HuH-7.5 (cell line): ENCODE results near the gene SERINC5.
"Not testable (repeated sequence)": the region's sequence is repeated elsewhere in the genome, so short reads cannot be mapped to it uniquely, and the experiment has no call there.

Experiments
- DNase-seq: peaks from one replicate; pipeline ENCODE4 v3.0.0; 2011; ENCODE audit warnings: low spot score

SERINC5 gene

DNA sequence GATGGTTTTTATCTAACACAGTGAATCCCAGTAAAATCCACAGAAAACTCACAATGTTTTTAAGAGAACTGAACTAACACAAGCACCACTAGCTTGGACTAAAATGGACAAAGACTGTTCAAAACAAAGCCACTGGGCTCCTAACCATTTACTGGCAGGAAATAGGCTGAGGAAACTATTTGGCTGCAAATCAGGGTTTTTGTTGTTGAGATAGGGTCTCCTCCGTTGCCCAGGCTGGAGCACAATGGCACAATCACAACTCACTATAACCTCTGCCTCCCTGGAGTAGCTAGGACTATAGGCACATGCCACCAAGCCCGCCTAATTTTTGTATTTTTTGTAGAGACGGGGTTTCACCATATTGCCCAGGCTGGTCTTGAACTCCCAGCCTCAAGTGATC, 121.0 kb downstream of the SERINC5 start:
- no peak for DNase-seq

GRCh38 chr5:80129146-80129545, 126.7 kb downstream of the SERINC5 start:
- DNase-seq = no peak

GRCh38 chr5:80128141-80128540, 127.7 kb downstream of the SERINC5 start:
- no peak for DNase-seq

GRCh38 chr5:80127116-80127552, 128.7 kb downstream of the SERINC5 start:
- DNase-seq = no peak

DNA sequence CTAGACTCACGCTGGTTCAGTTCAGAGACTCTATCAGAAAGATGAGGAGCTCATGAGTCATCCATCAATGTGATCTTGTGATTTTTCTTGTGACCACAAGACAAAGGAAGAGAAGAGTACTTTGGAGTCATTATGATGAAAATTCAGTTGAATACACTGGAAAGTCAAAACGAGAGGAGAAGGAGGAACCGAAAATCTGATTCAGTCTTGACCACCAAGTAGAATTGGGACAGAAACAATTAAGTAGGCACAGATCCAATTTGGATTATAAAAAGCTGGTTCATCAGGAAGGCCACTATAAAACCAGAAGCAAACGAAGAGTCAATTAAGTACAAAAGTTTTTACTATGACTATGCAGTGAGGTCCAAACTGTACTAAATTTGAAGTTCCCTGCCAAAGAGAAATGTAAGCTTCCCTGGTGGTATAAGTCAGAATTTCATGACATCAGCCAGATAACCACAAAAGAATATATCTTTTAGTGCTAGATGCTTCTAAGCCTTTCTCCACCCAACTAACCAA, 129.8 kb downstream of the SERINC5 start:
- no peak for DNase-seq

DNA sequence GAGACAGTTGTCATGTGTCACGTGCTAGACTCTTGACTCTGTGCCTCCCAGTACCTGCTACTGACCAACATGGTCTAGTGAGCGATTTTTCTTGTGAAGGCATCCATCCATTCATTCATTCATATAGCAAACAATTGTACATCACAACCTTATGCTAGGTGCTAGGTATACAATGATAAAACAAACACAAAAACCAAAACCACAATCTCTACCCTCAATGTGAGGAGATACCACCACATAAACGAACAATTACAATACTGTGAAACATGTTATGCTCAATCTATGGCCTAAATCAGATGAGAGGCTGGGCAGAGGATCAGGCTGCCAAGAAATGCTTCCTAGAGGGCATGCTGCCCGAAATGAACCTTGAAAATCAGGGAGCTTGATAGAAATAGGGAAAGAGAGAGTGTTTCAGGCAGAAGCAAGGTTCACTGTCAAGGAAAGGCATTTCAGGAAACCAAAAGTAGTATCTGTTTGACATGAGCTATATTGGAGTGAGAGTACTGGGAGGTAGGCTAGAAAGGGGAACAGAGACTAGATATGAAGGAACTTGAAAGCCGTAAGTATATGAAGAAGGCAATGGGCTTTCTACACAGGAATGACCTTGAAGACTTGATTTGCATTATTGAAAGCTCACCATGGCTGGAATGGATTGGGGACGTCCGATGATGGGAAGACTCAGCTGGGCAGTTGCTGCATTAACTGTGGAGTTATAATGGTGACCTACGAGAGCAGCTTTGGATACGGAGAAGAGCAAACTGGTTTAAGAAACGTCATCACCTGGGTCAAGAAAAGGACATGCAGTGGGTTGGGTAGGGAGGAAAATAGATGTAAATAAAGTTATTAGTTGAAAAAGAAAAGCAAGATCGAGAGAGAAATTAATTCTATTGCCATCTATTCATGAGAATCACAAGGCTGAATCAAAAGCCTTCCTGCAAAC, 130.6 kb downstream of the SERINC5 start:
- DNase-seq = no peak

DNA sequence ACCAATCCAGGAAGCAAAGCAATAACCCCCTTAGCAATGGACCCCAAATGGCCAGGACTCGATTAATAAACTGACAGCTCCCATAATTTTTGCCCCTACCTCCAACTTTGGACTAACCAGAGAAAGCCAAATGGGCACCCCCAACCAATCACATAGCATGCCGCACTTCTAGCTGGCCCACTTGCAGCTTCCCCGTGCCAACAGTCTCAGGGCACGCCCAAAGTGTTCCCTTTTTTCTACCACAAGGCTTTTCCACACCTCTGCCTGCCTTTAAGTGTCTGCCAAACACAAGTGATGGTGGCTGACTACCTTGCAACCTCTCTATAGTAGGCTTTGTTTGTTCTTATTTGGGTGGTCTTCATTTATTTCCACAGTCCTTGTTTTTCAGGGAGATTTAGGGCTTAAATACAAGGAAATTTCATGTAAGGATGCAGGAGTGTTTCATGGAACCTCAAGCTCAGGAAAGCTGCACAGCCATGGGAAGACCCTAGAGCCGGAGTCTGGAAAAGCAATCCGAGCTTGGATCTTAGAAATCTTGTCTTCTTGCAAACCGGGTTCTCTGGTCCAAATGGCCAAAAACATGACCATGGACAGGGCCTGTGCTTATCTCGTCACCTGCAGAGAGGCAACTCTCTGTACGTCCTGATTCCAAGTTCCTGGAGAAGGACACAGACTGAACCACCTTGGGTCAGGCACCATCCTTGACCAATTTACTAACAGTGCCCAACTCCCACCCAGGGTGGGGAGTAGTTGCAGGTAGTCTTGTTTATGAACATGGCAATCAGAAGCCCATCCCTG, 131.5 kb downstream of the SERINC5 start:
- DNase-seq = no peak

DNA sequence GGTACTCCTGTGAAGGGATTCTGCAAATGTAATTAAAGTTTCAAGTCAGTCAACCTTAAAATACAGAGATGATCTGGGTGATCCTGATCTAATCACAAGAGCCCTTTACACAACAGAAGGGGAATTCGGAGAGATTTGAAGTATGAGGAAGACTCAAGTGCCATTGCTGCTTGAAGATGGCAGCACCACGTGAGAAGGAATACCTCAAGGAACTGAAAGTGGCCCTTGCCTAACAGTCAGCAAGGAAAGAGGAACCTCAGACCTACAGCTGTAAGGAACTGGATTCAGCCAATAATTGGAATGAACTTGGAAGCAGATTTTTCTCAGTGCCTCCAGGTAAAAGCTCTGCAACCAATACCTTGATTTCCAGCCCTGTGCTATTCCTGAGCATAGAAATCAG, 133.3 kb downstream of the SERINC5 start:
- no peak for DNase-seq

DNA sequence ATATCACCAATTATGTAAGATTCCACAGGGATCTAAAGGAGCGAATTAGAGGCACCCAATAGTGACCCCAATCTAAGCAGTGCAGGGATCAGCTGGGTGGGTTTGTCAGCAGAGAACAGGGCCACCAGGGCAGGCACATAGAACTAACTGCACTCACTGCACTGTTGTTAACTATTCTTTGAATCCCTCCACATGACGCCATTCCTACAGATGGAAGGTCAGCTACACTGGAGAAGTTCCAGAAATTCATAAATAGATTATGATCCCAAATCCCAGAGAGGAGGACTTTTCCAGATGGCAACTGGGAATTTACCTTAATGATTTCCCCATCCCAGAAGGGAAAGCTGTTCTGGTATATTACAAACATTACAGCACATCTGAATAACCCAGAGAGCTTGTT, 136.5 kb downstream of the SERINC5 start:
- DNase-seq = no peak

GRCh38 chr5:80117446-80117845, 138.4 kb downstream of the SERINC5 start:
- no peak for DNase-seq

GRCh38 chr5:80116465-80116864, 139.4 kb downstream of the SERINC5 start:
- no peak for DNase-seq

GRCh38 chr5:80116000-80116399, 139.8 kb downstream of the SERINC5 start:
- DNase-seq = no peak

DNA sequence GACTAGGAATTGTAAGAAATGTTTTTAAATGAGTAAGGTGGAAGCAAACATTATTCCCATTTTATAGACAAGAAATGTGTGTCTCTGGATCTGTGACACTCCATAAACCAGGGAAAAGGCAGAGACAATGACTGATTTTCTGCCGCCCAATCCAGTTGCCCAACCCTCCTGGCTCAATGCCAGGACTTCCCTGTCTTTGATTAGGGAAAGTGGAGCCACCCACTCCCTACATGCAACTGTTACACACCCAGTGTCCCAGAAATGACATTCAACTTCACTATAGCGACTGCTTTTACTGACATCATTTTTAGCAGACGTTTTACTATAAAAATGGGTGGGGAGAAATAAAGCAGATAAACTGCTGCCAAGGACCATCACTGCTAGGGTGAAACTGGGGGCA, 141.0 kb downstream of the SERINC5 start:
- DNase-seq = no peak

DNA sequence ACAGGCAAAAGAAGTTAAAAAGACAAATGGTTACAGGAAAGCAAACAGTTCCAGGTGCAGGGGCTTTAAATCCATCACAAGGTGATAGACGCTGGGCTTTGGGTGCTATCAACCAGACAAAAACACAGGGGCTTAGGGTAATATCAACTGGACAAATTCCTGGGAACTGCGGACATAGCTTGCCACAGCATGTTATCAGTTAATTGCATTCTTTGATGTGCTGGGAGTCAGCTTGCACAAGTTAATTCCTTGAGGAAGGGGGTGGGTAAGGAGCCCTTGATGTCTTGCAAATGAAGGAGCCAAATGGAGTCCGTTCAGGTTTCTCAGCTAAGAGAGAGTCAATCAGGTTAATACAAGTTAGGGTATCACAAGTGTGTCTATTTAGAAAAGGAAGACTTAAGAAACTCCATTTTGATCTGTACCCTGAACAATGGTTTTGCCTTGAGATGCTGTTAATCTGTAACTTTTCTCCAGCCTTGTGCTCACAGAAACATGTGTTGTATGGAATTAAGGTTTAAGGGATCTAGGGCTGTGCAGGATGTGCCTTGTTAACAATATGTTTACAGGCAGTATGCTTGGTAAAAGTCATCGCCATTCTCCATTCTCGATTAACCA, 144.4 kb downstream of the SERINC5 start:
- DNase-seq = not testable (repeated sequence)

DNA sequence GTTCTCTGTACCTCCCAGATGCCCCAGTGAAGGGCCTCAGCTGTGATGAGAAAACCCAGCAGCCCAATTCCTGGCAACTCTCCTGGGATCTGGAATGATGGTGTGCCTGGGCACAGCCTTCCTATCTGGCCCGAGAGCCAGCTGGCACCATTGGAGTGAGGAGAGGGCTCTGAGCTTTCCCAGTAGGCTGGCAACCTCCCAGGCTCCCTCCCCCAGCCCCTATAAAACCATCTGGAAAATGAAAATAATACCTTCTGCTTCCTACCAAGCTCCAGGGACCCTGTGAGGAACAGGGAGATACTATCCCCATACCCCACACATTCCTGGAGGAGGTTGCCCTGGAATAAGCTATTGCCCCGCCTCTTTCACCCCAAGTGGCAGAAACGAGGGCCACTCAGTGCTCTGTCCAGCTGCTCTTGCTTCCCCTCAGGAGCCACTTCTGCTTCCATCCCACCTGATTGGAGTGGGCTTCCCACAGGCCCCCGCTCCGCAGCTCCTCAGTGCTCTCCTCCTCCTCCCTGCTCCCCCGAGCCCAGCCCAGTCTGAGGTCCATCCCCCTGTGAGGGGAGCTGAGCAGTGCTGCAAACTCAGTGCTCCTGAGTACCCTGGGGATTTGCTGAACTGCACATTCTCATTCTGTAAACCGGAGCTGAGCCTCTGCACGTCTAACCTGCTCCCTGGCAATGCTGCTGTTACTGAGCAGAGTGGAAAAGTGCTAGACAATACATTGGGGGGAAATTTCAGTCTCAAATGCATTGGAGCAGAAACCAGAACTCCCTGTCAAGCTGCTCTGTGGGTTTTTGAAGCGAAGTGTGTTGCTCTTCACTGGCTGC, 146.0 kb downstream of the SERINC5 start:
- no peak for DNase-seq

GRCh38 chr5:80106916-80107315, 148.9 kb downstream of the SERINC5 start:
- DNase-seq = no peak

DNA sequence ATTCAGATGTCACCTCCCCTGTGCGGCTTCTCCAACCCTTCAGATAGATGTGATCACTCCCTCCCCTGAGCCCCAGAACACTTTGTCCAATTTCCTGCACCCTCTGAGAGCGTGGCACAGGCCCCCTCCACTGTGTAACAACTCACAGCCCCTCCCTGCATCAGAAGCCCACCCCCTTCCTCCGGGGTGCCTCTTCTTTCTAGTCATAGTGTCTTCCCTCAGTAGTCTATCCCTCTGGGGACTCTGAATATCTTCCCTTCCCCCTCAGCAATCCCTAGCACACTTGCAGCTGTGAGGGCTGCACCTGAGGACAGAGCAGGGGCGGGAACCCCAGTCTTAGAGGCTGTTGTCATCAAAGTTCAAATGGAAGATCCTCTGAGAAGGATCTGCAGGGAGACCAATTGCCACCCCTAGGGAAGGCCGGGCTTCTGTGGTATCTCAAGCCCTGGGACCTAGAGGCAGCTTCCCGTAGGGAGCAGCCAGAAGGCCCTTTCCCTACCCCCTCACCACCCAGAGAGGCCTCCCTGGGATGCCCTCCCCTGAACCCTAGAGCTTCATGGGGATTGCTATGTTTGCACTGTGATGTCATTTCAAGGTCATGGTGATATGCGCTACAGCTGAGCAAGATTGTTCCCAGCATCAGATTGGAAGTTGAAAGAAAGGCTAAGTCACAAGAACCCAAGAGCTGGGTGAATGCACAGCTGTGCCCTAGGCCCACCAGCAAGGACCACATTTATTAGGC, 150.0 kb downstream of the SERINC5 start:
- peak; percentile 53 for DNase-seq

- no peak for DNase-seq
Observed at GRCh38 chr5:80103371-80103770, 152.5 kb downstream of the SERINC5 start.

DNA sequence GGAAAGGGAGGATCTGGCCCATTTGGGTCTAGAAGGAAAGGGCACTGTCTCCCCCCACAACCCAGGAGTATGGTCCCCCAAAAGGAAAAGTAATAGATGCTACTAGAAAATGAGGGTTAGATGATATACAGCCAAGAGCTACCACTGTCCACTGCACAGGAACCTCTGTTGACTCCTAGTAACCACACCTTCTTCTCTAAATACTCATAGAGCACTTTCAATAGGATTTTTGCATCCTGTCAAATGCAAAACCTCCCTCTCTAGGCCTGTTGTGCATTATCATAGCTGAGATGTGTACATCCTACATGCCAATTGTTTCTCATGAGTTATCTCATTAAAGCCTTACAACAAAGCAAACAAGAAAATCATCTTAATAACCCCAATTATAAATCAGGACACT, 153.9 kb downstream of the SERINC5 start:
- no peak for DNase-seq

GRCh38 chr5:80097451-80097850, 158.4 kb downstream of the SERINC5 start:
- no peak for DNase-seq

DNA sequence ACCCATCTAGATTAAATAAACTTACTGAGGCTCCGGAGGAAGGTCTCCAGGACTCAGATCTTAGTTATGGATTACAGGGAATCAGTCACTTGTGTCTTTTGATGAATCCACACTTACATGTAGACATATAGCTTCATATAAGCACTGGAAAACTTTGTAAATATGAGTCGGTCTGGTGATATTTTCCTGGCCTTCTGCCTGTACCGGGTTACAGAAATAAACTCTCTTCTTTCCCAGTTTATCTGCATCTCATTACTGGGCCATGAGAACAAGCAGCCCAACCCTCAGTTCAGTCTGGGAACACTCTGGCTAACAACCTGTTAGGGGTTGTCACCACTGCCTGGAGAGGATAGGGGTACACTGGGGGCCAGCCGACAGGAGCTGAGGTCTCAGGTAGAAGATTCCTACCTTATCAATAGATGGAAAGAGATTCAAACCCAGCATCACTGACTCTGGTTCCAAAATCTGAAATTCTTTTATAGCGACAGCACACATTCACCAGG, 161.6 kb downstream of the SERINC5 start:
- no peak for DNase-seq
